T-cell (primary cell): ENCODE data around the gene SWT1. TPM values are rescaled to one million over a fixed set of nuclear protein-coding genes. Genes with fewer than 3 reads are reported as not detected.

Source experiments
- ATAC-seq, 4 experiments: fragments of 200-7000 bp in 3 of 4; fragments of 150-1000 bp in 1 of 4; cut with Tn5 transposase; replicated peaks in 1 of 4; 1 replicate in 3 of 4; 2 replicates in 1 of 4; pipeline ENCODE4 v1.10.0; 2021; ENCODE audit warnings: moderate library complexity in 3 of 4, mild to moderate bottlenecking in 2 of 4, moderate number of reproducible peaks in 1 of 4
- CTCF ChIA-PET, 2 donors: fragments of 300-600 bp; sonication (Branson Sonifier 250); formaldehyde crosslinking; loops; one replicate each; lab custom pipeline; 2022; ENCODE audit warnings: antibody characterized with exemption in 2 of 2; lab: Charles Lee
- POLR2A ChIA-PET, 2 donors: fragments of 300-600 bp; sonication (Branson Sonifier 250); formaldehyde crosslinking; loops; one replicate each; lab custom pipeline; 2022; ENCODE audit warnings: antibody characterized with exemption in 2 of 2; lab: Charles Lee
- DNase-seq, 35 experiments: peaks; one replicate each; pipeline versions ENCODE4 v3.0.0 to v3.0.0-alpha.2; 2013 to 2023
- H3K27ac ChIP-seq: one replicate; pipeline ENCODE4 v1.5.1; 2013; ENCODE audit warnings: low read length
- H3K27me3 ChIP-seq, 2 experiments: replicated peaks in 1 of 2; 1 replicate in 1 of 2; 2 replicates in 1 of 2; pipeline versions ENCODE4 v1.6.1 to v1.7.0; 2013; ENCODE audit warnings: low read length in 1 of 2, mixed read lengths in 1 of 2; ENCODE audit not compliant: control insufficient read depth in 2 of 2, insufficient read depth in 2 of 2; ENCODE audit errors: extremely low read depth in 1 of 2
- H3K36me3 ChIP-seq, 2 donors: 1 replicate in 1 of 2; 2 replicates in 1 of 2; pipeline versions ENCODE4 v1.6.1 to v1.7.0; 2013; ENCODE audit warnings: low read length in 1 of 2; ENCODE audit not compliant: control insufficient read depth in 2 of 2, insufficient read depth in 1 of 2; ENCODE audit errors: extremely low read depth in 1 of 2
- H3K4me1 ChIP-seq, 2 experiments: 1 replicate in 1 of 2; 2 replicates in 1 of 2; pipeline versions ENCODE4 v1.6.1 to v1.7.0; 2013; ENCODE audit warnings: low read length in 2 of 2, mixed read lengths in 1 of 2; ENCODE audit not compliant: insufficient read depth in 2 of 2, control insufficient read depth in 1 of 2; ENCODE audit errors: extremely low read depth in 1 of 2
- H3K4me3 ChIP-seq, 2 donors: 1 replicate in 1 of 2; 2 replicates in 1 of 2; pipeline versions ENCODE4 v1.5.1 to v1.7.0; 2013; ENCODE audit warnings: mild to moderate bottlenecking in 2 of 2, low read length in 1 of 2, moderate library complexity in 1 of 2; ENCODE audit not compliant: control insufficient read depth in 1 of 2; ENCODE audit errors: extremely low read depth in 1 of 2
- H3K9me3 ChIP-seq: 2 replicates; pipeline ENCODE4 v1.7.0; 2013
- H3K27ac Mint-ChIP-seq, 2 donors: one replicate each; pipeline ENCODE4 v1.8.0; 2020 to 2021; ENCODE audit warnings: mild to moderate bottlenecking in 2 of 2, mixed read lengths in 2 of 2
- H3K27me3 Mint-ChIP-seq, 2 donors: one replicate each; pipeline ENCODE4 v1.8.0; 2021 to 2022; ENCODE audit warnings: mixed read lengths in 2 of 2
- H3K36me3 Mint-ChIP-seq: one replicate; pipeline ENCODE4 v1.8.0; 2021; ENCODE audit warnings: mixed read lengths
- H3K4me1 Mint-ChIP-seq, 3 donors: one replicate each; pipeline ENCODE4 v1.8.0; 2020 to 2022; ENCODE audit warnings: mixed read lengths in 3 of 3, mild to moderate bottlenecking in 1 of 3
- H3K4me3 Mint-ChIP-seq, 3 donors: one replicate each; pipeline ENCODE4 v1.8.0; 2020 to 2022; ENCODE audit warnings: mild to moderate bottlenecking in 3 of 3, mixed read lengths in 3 of 3, moderate library complexity in 3 of 3
- H3K9me3 Mint-ChIP-seq, 3 donors: one replicate each; pipeline ENCODE4 v1.8.0; 2020 to 2022; ENCODE audit warnings: mixed read lengths in 3 of 3
- WGBS: methylation state at CpG from one replicate; pipeline ENCODE4 v1.1.5; 2013; ENCODE audit warnings: missing lambda C conversion rate; ENCODE audit not compliant: insufficient coverage; 5-methylcytosine and 5-hydroxymethylcytosine counted together
- total RNA-seq, 35 experiments: library from RNA in 6 of 35; stranded (reverse) in 6 of 35; fragments of 120-200 nt in 1 of 35; gene quantifications; one replicate each; pipeline versions ENCODE4 v1.2.1 to v1.2.4 and lab custom pipeline; 2013 to 2026

Gene SWT1
- total RNA-seq, 5 donors from 2014 or later (not counting 1 experiment from before 2014, with no cell fraction given), result 6.4 to 9.8 (median 8.5) TPM

GRCh38 chr1:185132534-185132933, 24.4 kb upstream of the SWT1 start:
- ATAC-seq (no peak), DNase-seq (no peak)
- WGBS, result no CpG with 5 or more reads among the region's 1 CpG
- peaks cover 3 to 37% of the 10 kb centered on the region in 2 donors for H3K36me3 ChIP-seq
- H3K9me3 Mint-ChIP-seq, result peaks cover 2 to 6% (median 3%) of the 10 kb centered on the region in 3 donors
- H3K4me3 Mint-ChIP-seq, result no peak overlapping the region
- no peaks in the 10 kb centered on the region for H3K27me3 Mint-ChIP-seq
- H3K4me1 Mint-ChIP-seq, result no peaks in the 10 kb centered on the region
- ChIA-PET CTCF (no interaction called here), POLR2A (interaction anchor here in 1 of 2 donors (0.6 kb wide), 1 partner anchor 18 kb away, joined by 4 read pairs; no protein-coding TSS in a partner anchor)
- no peak overlapping the region for H3K4me3 ChIP-seq
- no peaks in the 10 kb centered on the region for H3K9me3 ChIP-seq
- no peak overlapping the region for H3K27ac Mint-ChIP-seq
- peaks cover 56% of the 10 kb centered on the region for H3K36me3 Mint-ChIP-seq
- no peaks in the 10 kb centered on the region for H3K4me1 ChIP-seq
- no peaks in the 10 kb centered on the region for H3K27me3 ChIP-seq
- H3K27ac ChIP-seq, result no peak overlapping the region

DNA sequence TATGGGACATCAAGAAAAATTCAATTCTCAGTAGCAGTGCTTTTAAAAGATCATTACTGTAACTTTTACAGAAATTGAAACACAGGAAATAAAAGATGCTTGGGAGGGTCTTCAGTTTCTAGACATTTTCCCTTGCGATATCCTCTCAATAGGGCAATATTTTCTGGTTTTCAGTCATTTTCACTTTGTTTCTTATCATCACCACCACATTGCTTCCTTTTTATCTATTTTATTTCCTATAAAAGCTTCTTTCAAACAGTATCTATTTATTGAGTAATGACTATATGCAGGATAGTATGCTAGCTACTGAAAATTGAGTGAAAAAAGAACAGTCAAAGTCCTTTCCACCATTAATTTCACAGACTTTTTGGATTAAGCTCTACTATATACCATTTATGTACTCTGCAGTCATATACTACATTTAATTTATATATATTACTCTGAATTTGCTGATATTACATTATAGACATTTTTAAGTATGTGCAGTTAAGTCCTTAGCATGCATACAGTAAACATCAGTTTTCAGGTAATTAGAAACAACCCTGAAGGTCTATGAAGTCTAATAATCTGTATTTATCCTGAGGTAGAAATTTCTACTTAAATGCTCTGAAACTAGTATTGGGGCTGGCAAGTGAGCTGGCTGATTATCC, 18.9 kb upstream of the SWT1 start:
- H3K27me3 Mint-ChIP-seq, result no peaks in the 10 kb centered on the region

DNA sequence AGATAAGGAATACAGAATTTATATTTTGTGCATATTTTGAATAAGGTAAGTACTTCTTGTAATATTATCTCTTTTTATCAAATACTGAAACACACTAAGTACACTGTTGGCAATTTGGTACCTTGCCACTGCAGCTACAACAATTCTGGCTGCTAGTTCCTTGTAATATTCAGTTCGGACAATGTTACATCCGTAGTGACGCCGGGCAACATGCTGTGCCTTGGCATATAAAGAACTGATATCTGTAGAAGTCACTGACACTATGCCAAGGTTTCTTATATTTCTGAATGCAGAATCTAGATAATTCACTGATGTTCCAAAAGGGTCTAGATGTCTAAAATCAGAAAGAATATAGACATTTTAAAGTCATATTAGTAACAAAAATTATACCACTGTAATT, 17.7 kb upstream of the SWT1 start:
- ATAC-seq, result no peak
- CTCF ChIA-PET, result interaction anchor here in 1 of 2 donors (0.6 kb wide), 1 partner anchor 19 kb away, joined by 5 read pairs; no protein-coding TSS in a partner anchor
- peaks cover 0 to 41% of the 10 kb centered on the region in 2 donors for H3K36me3 ChIP-seq
- no peak overlapping the region for H3K27ac Mint-ChIP-seq
- H3K4me3 ChIP-seq, result no peak overlapping the region
- peaks cover 0 to 4% (median 2%) of the 10 kb centered on the region in 3 donors for H3K4me1 Mint-ChIP-seq
- no peaks in the 10 kb centered on the region for H3K9me3 ChIP-seq
- no peaks in the 10 kb centered on the region for H3K4me1 ChIP-seq
- no peak for DNase-seq
- POLR2A ChIA-PET, result no interaction called here
- H3K27me3 ChIP-seq, result no peaks in the 10 kb centered on the region
- 94% methylated on average over 4 of the region's 4 CpGs for WGBS
- no peaks in the 10 kb centered on the region for H3K27me3 Mint-ChIP-seq
- peaks cover 41% of the 10 kb centered on the region for H3K36me3 Mint-ChIP-seq
- H3K27ac ChIP-seq, result no peak overlapping the region
- no peak overlapping the region for H3K4me3 Mint-ChIP-seq
- H3K9me3 Mint-ChIP-seq, result no peaks in the 10 kb centered on the region

More for the DNA sequence above, 18.9 kb upstream of the SWT1 start:
- peaks cover 48% of the 10 kb centered on the region for H3K36me3 Mint-ChIP-seq
- no peak for DNase-seq
- CTCF ChIA-PET, result no interaction called here
- H3K27ac Mint-ChIP-seq, result no peak overlapping the region
- POLR2A ChIA-PET, result no interaction called here
- Histone ChIP-seq H3K27me3 (no peaks in the 10 kb centered on the region), H3K36me3 (peaks cover 0 to 47% of the 10 kb centered on the region in 2 donors), H3K4me3 (no peak overlapping the region), H3K9me3 (no peaks in the 10 kb centered on the region), H3K27ac (no peak overlapping the region), H3K4me1 (no peaks in the 10 kb centered on the region)
- WGBS, result no CpG with 5 or more reads among the region's 1 CpG
- peaks cover 0 to 4% (median 2%) of the 10 kb centered on the region in 3 donors for H3K4me1 Mint-ChIP-seq
- no peak overlapping the region for H3K4me3 Mint-ChIP-seq
- ATAC-seq, result no peak
- H3K9me3 Mint-ChIP-seq, result no peaks in the 10 kb centered on the region

- Mint-ChIP-seq H3K4me1 (peaks cover 0 to 15% (median 5%) of the 10 kb centered on the region in 3 donors), H3K36me3 (peaks cover 47% of the 10 kb centered on the region), H3K27me3 (no peaks in the 10 kb centered on the region), H3K4me3 (no peak overlapping the region), H3K27ac (no peak overlapping the region), H3K9me3 (no peaks in the 10 kb centered on the region)
- no peak for DNase-seq
- ATAC-seq, result no peak
- H3K4me1 ChIP-seq, result no peaks in the 10 kb centered on the region
- POLR2A ChIA-PET, result interaction anchor here in 1 of 2 donors (0.5 kb wide), 1 partner anchor 1231 kb away, joined by 3 read pairs; the partner anchor contains the start of gene TPR
- CTCF ChIA-PET, result no interaction called here
- no peaks in the 10 kb centered on the region for H3K27me3 ChIP-seq
- H3K9me3 ChIP-seq, result no peaks in the 10 kb centered on the region
- H3K36me3 ChIP-seq, result peaks cover 3 to 45% of the 10 kb centered on the region in 2 donors
- H3K4me3 ChIP-seq, result no peak overlapping the region
- no peak overlapping the region for H3K27ac ChIP-seq
Observed at GRCh38 chr1:185144233-185144632, 12.7 kb upstream of the SWT1 start.

DNA sequence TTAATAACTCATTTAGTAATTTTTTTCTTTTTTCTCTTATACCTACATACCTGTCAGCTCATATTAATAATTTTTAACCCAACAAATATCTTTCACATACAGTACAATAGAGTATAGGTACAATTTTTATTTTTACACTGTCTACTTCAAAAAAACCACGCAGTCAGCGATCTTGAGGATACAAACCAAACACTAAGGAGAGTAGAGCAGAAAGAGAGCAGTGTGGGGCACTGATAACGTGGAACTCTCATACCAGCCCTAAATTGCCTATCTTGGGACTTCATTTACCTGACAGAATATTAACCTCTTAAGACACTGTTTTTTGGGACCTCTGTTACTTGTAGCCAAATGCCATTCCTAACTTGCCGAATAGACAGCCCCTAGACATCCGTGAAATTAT, 5.8 kb upstream of the SWT1 start:
- H3K27ac ChIP-seq, result no peak overlapping the region
- no peaks in the 10 kb centered on the region for H3K27me3 Mint-ChIP-seq
- H3K27ac Mint-ChIP-seq, result no peak overlapping the region
- no CpG with 5 or more reads among the region's 5 CpGs for WGBS
- CTCF ChIA-PET, result interaction anchor here in 1 of 2 donors (0.6 kb wide), 1 partner anchor 13 kb away, joined by 3 read pairs; no protein-coding TSS in a partner anchor
- H3K4me3 Mint-ChIP-seq, result no peak overlapping the region
- H3K9me3 ChIP-seq, result no peaks in the 10 kb centered on the region
- H3K36me3 Mint-ChIP-seq, result peaks cover 40% of the 10 kb centered on the region
- peaks cover 6 to 18% of the 10 kb centered on the region in 2 experiments for H3K4me1 ChIP-seq
- peaks cover 3 to 27% of the 10 kb centered on the region in 2 donors for H3K36me3 ChIP-seq
- peaks cover 36 to 42% (median 41%) of the 10 kb centered on the region in 3 donors for H3K4me1 Mint-ChIP-seq
- no peak for DNase-seq
- POLR2A ChIA-PET, result no interaction called here
- no peak overlapping the region for H3K4me3 ChIP-seq
- H3K9me3 Mint-ChIP-seq, result no peaks in the 10 kb centered on the region
- ATAC-seq, result no peak
- no peaks in the 10 kb centered on the region for H3K27me3 ChIP-seq

DNA sequence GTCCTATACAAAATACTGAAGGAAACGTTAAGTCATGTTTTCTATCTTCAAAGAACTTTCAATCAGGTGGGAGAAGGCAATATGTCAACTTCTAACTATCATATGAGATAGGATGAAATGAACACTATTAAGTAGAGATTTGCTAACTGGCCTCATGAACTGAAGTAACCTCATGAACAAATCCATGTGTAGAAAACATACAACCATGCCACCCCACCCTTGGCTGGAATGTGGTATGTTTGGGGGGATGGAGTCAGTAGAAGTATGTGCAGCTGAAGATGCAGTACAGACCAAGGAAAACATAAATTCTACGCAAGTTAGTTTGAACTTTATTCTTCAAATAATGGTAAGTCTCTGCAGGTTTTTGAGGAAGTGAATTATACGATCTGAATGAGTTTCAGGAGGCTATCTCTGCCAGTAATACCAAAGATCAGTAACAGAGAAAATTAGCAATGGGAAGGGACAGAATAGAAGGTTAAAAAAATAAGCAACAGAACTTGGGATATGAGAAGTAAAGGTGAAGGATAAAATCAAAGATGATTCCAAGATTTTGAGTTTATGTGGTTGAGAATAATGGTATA, 4.7 kb upstream of the SWT1 start:
- Histone ChIP-seq H3K4me1 (peaks cover 7 to 18% of the 10 kb centered on the region in 2 experiments), H3K27ac (no peak overlapping the region), H3K9me3 (no peaks in the 10 kb centered on the region), H3K36me3 (peaks cover 3 to 24% of the 10 kb centered on the region in 2 donors), H3K27me3 (no peaks in the 10 kb centered on the region), H3K4me3 (no peak overlapping the region)
- Mint-ChIP-seq H3K27me3 (no peaks in the 10 kb centered on the region), H3K4me1 (peaks cover 36 to 45% (median 42%) of the 10 kb centered on the region in 3 donors), H3K4me3 (no peak overlapping the region), H3K27ac (no peak overlapping the region), H3K9me3 (no peaks in the 10 kb centered on the region), H3K36me3 (peaks cover 40% of the 10 kb centered on the region)
- DNase-seq (no peak), ATAC-seq (no peak)
- ChIA-PET POLR2A (interaction anchor here (0.6 to 0.7 kb wide), 3 partner anchors 435 to 1211 kb away, joined by 3 to 4 read pairs (median 4); no protein-coding TSS in a partner anchor), CTCF (interaction anchor here in 1 of 2 donors (0.7 kb wide), 1 partner anchor 1849 kb away, joined by 4 read pairs; no protein-coding TSS in a partner anchor)
- 100% methylated on average over 2 of the region's 3 CpGs for WGBS
